Neuron (in vitro differentiated cells): ENCODE results near the gene EMC6.

Experiments used
- H2AFZ ChIP-seq: one replicate; pipeline ENCODE4 v1.6.1; 2013; ENCODE audit warnings: low read depth, mild to moderate bottlenecking, inconsistent platforms, low read length, moderate library complexity
- H3K27me3 ChIP-seq: one replicate; pipeline ENCODE4 v1.6.1; 2013; ENCODE audit warnings: low read length; ENCODE audit not compliant: insufficient read depth
- H3K36me3 ChIP-seq: one replicate; pipeline ENCODE4 v1.6.1; 2013; ENCODE audit warnings: low read length; ENCODE audit not compliant: insufficient read depth
- H3K4me1 ChIP-seq: one replicate; pipeline ENCODE4 v1.6.1; 2013; ENCODE audit warnings: low read length; ENCODE audit not compliant: insufficient read depth
- H3K4me3 ChIP-seq: 2 replicates; pipeline ENCODE4 v1.5.1; 2013; ENCODE audit warnings: mild to moderate bottlenecking, low read length, moderate library complexity
- H3K9me3 ChIP-seq: one replicate; pipeline ENCODE4 v1.6.1; 2013; ENCODE audit warnings: low read length

EMC6 gene

DNA sequence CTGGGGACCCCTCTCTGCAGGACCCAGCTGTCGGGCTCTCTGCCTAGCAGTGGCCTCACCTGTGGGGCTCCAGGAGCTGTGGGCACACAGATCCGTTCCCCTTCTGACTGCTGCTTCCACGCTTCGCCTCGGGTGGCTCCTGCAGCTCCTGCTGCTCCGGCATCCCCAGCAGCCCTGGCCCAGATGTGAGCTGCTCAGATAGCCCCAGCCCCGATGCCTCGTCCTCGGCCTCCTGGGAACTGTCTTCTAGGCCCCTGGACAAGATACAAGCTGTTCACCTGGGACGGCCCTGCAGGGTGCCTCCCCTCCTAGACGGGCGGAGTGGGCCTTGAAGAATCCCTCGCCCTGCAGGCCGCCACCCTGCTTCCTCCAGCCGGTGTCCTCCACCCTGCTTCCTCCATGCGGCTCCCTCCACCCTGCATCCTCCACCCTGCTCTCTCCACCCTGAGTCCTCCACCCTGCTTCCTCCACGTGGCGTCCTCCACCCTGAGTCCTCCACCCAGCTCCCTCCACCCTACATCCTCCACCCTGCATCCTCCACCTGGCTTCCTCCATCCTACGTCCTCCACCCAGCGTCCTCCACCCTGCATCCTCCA, 11.0 kb downstream of the EMC6 start:
- no peak overlapping the region for H2AFZ ChIP-seq
- no peaks in the 10 kb centered on the region for H3K9me3 ChIP-seq
- H3K4me1 ChIP-seq = no peaks in the 10 kb centered on the region
- H3K36me3 ChIP-seq = no peaks in the 10 kb centered on the region
- no peak overlapping the region for H3K4me3 ChIP-seq
- peaks cover 5% of the 10 kb centered on the region for H3K27me3 ChIP-seq

GRCh38 chr17:3681057-3681456, 12.4 kb downstream of the EMC6 start:
- Histone ChIP-seq H3K4me1 (no peaks in the 10 kb centered on the region), H3K9me3 (no peaks in the 10 kb centered on the region), H3K27me3 (peaks cover 5% of the 10 kb centered on the region), H3K36me3 (no peaks in the 10 kb centered on the region), H3K4me3 (no peak overlapping the region), H2AFZ (no peak overlapping the region)

- Histone ChIP-seq H3K27me3 (peaks cover 5% of the 10 kb centered on the region), H2AFZ (no peak overlapping the region), H3K9me3 (no peaks in the 10 kb centered on the region), H3K36me3 (no peaks in the 10 kb centered on the region), H3K4me3 (no peak overlapping the region), H3K4me1 (no peaks in the 10 kb centered on the region)
Observed at GRCh38 chr17:3681565-3681964, 13.0 kb downstream of the EMC6 start.

DNA sequence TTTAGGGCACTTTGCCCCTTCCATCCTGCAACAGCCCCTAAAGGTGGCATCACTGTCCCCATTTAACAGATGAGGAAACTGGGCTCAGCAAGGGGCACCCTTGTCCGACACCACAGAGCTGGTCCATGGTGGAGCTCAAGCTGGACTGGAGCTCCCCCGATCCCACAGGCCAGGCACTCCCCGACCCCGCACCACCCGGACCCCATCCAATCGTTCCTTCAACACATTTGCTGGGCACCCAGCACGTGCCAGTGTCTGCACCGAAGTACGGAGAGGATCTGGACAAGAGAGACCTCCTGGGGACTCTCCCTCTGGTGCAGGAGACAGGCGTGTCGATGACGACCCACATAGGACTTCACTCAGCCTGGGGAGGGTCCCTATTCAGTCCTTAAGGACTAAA, 13.4 kb downstream of the EMC6 start:
- peaks cover 3% of the 10 kb centered on the region for H3K27me3 ChIP-seq
- no peaks in the 10 kb centered on the region for H3K36me3 ChIP-seq
- H3K4me3 ChIP-seq = no peak overlapping the region
- no peak overlapping the region for H2AFZ ChIP-seq
- H3K4me1 ChIP-seq = no peaks in the 10 kb centered on the region
- no peaks in the 10 kb centered on the region for H3K9me3 ChIP-seq

DNA sequence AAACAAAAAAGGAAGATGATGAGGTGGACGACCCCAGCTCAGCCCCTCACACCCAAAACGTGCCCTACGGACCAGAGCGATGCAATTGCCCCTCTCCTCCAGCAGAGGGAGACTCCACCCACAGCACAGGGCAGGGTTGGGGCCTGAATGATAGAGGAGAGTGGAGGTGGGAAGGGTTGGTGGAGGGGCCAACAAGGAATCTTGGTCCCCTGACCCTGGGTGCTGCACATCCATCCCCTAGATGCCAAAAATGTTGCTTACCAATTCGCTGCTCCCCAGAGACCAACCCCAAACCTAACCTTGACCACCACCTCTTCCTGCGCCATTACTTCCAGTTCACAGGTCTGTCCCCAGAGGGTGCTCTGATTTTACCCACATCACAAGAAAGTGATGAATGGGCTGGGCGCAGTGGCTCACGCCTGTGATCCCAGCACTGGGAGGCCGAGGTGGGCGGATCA, 14.5 kb downstream of the EMC6 start:
- no peak overlapping the region for H2AFZ ChIP-seq
- peaks cover 1% of the 10 kb centered on the region for H3K4me1 ChIP-seq
- H3K36me3 ChIP-seq = no peaks in the 10 kb centered on the region
- no peak overlapping the region for H3K4me3 ChIP-seq
- H3K9me3 ChIP-seq = no peaks in the 10 kb centered on the region
- H3K27me3 ChIP-seq = no peaks in the 10 kb centered on the region

DNA sequence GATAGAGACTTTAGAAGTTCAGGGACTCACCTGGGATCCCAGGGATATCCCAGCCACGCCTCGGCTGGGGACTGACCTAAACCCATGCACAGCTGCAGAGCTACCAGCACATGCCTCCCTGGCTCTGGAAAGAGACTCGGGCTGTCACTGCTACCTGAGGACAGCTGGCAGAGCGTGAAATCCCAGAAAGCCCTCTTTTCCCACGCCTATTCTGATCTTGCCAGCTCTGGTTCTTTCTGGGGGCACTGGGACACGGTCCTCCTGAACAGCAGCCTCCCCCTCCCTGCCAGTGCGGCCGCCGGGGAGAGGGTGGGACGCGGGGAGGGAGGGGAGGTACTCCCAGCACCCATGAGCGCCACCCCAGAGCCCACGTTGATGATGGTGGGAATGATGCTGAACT, 16.6 kb downstream of the EMC6 start:
- Histone ChIP-seq H3K9me3 (no peaks in the 10 kb centered on the region), H2AFZ (no peak overlapping the region), H3K4me3 (no peak overlapping the region), H3K27me3 (no peaks in the 10 kb centered on the region), H3K36me3 (no peaks in the 10 kb centered on the region), H3K4me1 (peaks cover 6% of the 10 kb centered on the region)

- Histone ChIP-seq H2AFZ (no peak overlapping the region), H3K4me1 (peaks cover 6% of the 10 kb centered on the region), H3K36me3 (no peaks in the 10 kb centered on the region), H3K4me3 (no peak overlapping the region), H3K27me3 (no peaks in the 10 kb centered on the region), H3K9me3 (no peaks in the 10 kb centered on the region)
Observed at GRCh38 chr17:3688027-3688553, 19.5 kb downstream of the EMC6 start.

GRCh38 chr17:3688852-3689261, 20.2 kb downstream of the EMC6 start:
- Histone ChIP-seq H3K9me3 (no peaks in the 10 kb centered on the region), H3K27me3 (no peaks in the 10 kb centered on the region), H3K4me1 (peaks cover 6% of the 10 kb centered on the region), H3K4me3 (no peak overlapping the region), H2AFZ (no peak overlapping the region), H3K36me3 (no peaks in the 10 kb centered on the region)

- no peaks in the 10 kb centered on the region for H3K36me3 ChIP-seq
- H3K27me3 ChIP-seq = peaks cover 2% of the 10 kb centered on the region
- H3K4me1 ChIP-seq = peaks cover 8% of the 10 kb centered on the region
- no peaks in the 10 kb centered on the region for H3K9me3 ChIP-seq
- no peak overlapping the region for H3K4me3 ChIP-seq
- H2AFZ ChIP-seq = no peak overlapping the region
Observed at GRCh38 chr17:3689262-3690093, 20.9 kb downstream of the EMC6 start.

- Histone ChIP-seq H3K27me3 (peaks cover 9% of the 10 kb centered on the region), H3K36me3 (no peaks in the 10 kb centered on the region), H3K4me1 (peaks cover 15% of the 10 kb centered on the region), H3K4me3 (no peak overlapping the region), H2AFZ (no peak overlapping the region), H3K9me3 (no peaks in the 10 kb centered on the region)
Observed at GRCh38 chr17:3690094-3690715, 21.6 kb downstream of the EMC6 start.

DNA sequence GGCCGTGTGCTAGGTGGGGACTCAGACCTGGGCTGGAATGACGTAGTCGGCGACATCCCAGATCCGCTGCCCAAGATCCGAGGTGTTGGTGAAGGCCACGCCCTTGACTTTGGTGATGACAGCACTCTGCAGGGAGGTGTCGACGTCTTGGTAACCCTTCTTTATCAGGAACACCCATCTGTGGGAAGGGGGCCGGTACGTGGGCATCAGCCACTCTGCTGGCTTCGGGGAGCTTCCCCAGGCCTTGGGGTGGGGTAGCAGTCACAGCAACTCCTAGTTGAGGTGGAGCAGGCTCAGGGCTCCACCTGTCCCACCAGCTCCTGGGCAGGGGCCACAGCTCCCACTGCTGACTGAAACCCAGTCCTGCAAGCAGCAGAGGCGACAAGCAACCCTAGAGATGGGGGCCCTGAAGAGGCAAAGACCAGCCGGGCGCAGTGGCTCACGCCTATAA, 23.0 kb downstream of the EMC6 start:
- H3K36me3 ChIP-seq = no peaks in the 10 kb centered on the region
- no peaks in the 10 kb centered on the region for H3K9me3 ChIP-seq
- peaks cover 19% of the 10 kb centered on the region for H3K27me3 ChIP-seq
- no peak overlapping the region for H2AFZ ChIP-seq
- H3K4me1 ChIP-seq = peaks cover 24% of the 10 kb centered on the region
- H3K4me3 ChIP-seq = no peak overlapping the region

GRCh38 chr17:3692346-3692745, 23.7 kb downstream of the EMC6 start:
- no peaks in the 10 kb centered on the region for H3K36me3 ChIP-seq
- H3K4me1 ChIP-seq = peaks cover 24% of the 10 kb centered on the region
- H2AFZ ChIP-seq = no peak overlapping the region
- no peaks in the 10 kb centered on the region for H3K9me3 ChIP-seq
- H3K27me3 ChIP-seq = peaks cover 22% of the 10 kb centered on the region
- H3K4me3 ChIP-seq = no peak overlapping the region

GRCh38 chr17:3693141-3693540, 24.5 kb downstream of the EMC6 start:
- Histone ChIP-seq H3K27me3 (peaks cover 28% of the 10 kb centered on the region), H3K4me1 (peaks cover 22% of the 10 kb centered on the region), H3K9me3 (peaks cover 3% of the 10 kb centered on the region), H3K4me3 (no peak overlapping the region), H2AFZ (no peak overlapping the region), H3K36me3 (no peaks in the 10 kb centered on the region)
